Measurements from ENCODE around the gene NKX3-2.
"Not testable (repeated sequence)": the region's sequence is repeated elsewhere in the genome, so short reads cannot be mapped to it uniquely, and the experiment has no call there.

The NKX3-2 gene

GRCh38 chr4:13543839-13544605 lies at the start of gene NKX3-2:
NKX3-2 (minus strand) TSS chr4:13544508; CDS start chr4:13544414, 94 bp downstream.
- in situ Hi-C loops (cut with MboI; ENCODE audit: low pct_unique_long_range_greater_than_20kb, low sequenced_read_pairs), result loop anchor here (25.0 kb wide), 2 partner anchors 707 to 807 kb away; no protein-coding TSS in a partner anchor
- DNase-seq, result peak; percentile 44

- in situ Hi-C loops (cut with MboI; ENCODE audit: low pct_unique_long_range_greater_than_20kb, low sequenced_read_pairs), result no loop called here
- no peak for DNase-seq
Observed at GRCh38 chr4:13592220-13592619, 47.9 kb upstream of the NKX3-2 start.

GRCh38 chr4:13590766-13591165 lies 46.5 kb upstream of the NKX3-2 start:
- no peak for DNase-seq
- in situ Hi-C loops (cut with MboI; ENCODE audit: low pct_unique_long_range_greater_than_20kb, low sequenced_read_pairs), result no loop called here

- in situ Hi-C loops (cut with MboI; ENCODE audit: low pct_unique_long_range_greater_than_20kb, low sequenced_read_pairs), result no loop called here
- DNase-seq, result no peak
Observed at GRCh38 chr4:13588954-13589353, 44.6 kb upstream of the NKX3-2 start.

GRCh38 chr4:13584481-13584880 lies 40.2 kb upstream of the NKX3-2 start:
- in situ Hi-C loops (cut with MboI; ENCODE audit: low pct_unique_long_range_greater_than_20kb, low sequenced_read_pairs), result no loop called here
- no peak for DNase-seq

- peak; percentile 19 for DNase-seq
- in situ Hi-C loops (cut with MboI; ENCODE audit: low pct_unique_long_range_greater_than_20kb, low sequenced_read_pairs), result no loop called here
Observed at GRCh38 chr4:13580036-13580435, 35.7 kb upstream of the NKX3-2 start.

GRCh38 chr4:13577660-13578059 lies 33.4 kb upstream of the NKX3-2 start:
- in situ Hi-C loops (cut with MboI; ENCODE audit: low pct_unique_long_range_greater_than_20kb, low sequenced_read_pairs), result no loop called here
- DNase-seq, result no peak

GRCh38 chr4:13570916-13571315 lies 26.6 kb upstream of the NKX3-2 start:
- in situ Hi-C loops (cut with MboI; ENCODE audit: low pct_unique_long_range_greater_than_20kb, low sequenced_read_pairs), result no loop called here

GRCh38 chr4:13567125-13567524 lies 22.8 kb upstream of the NKX3-2 start:
- DNase-seq, result no peak
- in situ Hi-C loops (cut with MboI; ENCODE audit: low pct_unique_long_range_greater_than_20kb, low sequenced_read_pairs), result no loop called here

More at GRCh38 chr4:13570916-13571315, 26.6 kb upstream of the NKX3-2 start:
- DNase-seq, result no peak

GRCh38 chr4:13562876-13563275 lies 18.6 kb upstream of the NKX3-2 start:
- DNase-seq, result no peak
- in situ Hi-C loops (cut with MboI; ENCODE audit: low pct_unique_long_range_greater_than_20kb, low sequenced_read_pairs), result no loop called here

- no peak for DNase-seq
- in situ Hi-C loops (cut with MboI; ENCODE audit: low pct_unique_long_range_greater_than_20kb, low sequenced_read_pairs), result no loop called here
Observed at GRCh38 chr4:13561673-13562072, 17.4 kb upstream of the NKX3-2 start.

- peak; percentile 34 for DNase-seq
- in situ Hi-C loops (cut with MboI; ENCODE audit: low pct_unique_long_range_greater_than_20kb, low sequenced_read_pairs), result not testable (repeated sequence)
Observed at GRCh38 chr4:13560111-13560510, 15.8 kb upstream of the NKX3-2 start.

- in situ Hi-C loops (cut with MboI; ENCODE audit: low pct_unique_long_range_greater_than_20kb, low sequenced_read_pairs), result no loop called here
- DNase-seq, result peak; percentile 78
Observed at GRCh38 chr4:13559413-13559812, 15.1 kb upstream of the NKX3-2 start.

GRCh38 chr4:13558881-13559280 lies 14.6 kb upstream of the NKX3-2 start:
- in situ Hi-C loops (cut with MboI; ENCODE audit: low pct_unique_long_range_greater_than_20kb, low sequenced_read_pairs), result no loop called here
- DNase-seq, result no peak

- in situ Hi-C loops (cut with MboI; ENCODE audit: low pct_unique_long_range_greater_than_20kb, low sequenced_read_pairs), result no loop called here
- DNase-seq, result no peak
Observed at GRCh38 chr4:13555325-13555724, 11.0 kb upstream of the NKX3-2 start.

GRCh38 chr4:13553081-13553480 lies 8.8 kb upstream of the NKX3-2 start:
- no peak for DNase-seq
- in situ Hi-C loops (cut with MboI; ENCODE audit: low pct_unique_long_range_greater_than_20kb, low sequenced_read_pairs), result no loop called here

GRCh38 chr4:13548984-13549546 lies 4.8 kb upstream of the NKX3-2 start:
- DNase-seq, result peak; percentile 94
- in situ Hi-C loops (cut with MboI; ENCODE audit: low pct_unique_long_range_greater_than_20kb, low sequenced_read_pairs), result loop anchor here (25.0 kb wide), 2 partner anchors 712 to 812 kb away; no protein-coding TSS in a partner anchor

GRCh38 chr4:13548059-13548983 lies 4.0 kb upstream of the NKX3-2 start:
- in situ Hi-C loops (cut with MboI; ENCODE audit: low pct_unique_long_range_greater_than_20kb, low sequenced_read_pairs), result loop anchor here (25.0 kb wide), 2 partner anchors 711 to 811 kb away; no protein-coding TSS in a partner anchor
- no peak for DNase-seq

GRCh38 chr4:13547485-13548041 lies 3.3 kb upstream of the NKX3-2 start:
- peak; percentile 69 for DNase-seq

More at GRCh38 chr4:13547485-13548041, 3.3 kb upstream of the NKX3-2 start:
- in situ Hi-C loops (cut with MboI; ENCODE audit: low pct_unique_long_range_greater_than_20kb, low sequenced_read_pairs), result loop anchor here (25.0 kb wide), 2 partner anchors 710 to 810 kb away; no protein-coding TSS in a partner anchor
